HG02588 (cell line): ENCODE data around the gene COMTD1.

Experiments used
- ATAC-seq: cut with Tn5 transposase; IDR thresholded peaks from one replicate; pipeline ENCODE4 v1.9.1; 2021; ENCODE audit warnings: mild to moderate bottlenecking, moderate library complexity; ENCODE audit not compliant: unreplicated experiment

Gene COMTD1

DNA sequence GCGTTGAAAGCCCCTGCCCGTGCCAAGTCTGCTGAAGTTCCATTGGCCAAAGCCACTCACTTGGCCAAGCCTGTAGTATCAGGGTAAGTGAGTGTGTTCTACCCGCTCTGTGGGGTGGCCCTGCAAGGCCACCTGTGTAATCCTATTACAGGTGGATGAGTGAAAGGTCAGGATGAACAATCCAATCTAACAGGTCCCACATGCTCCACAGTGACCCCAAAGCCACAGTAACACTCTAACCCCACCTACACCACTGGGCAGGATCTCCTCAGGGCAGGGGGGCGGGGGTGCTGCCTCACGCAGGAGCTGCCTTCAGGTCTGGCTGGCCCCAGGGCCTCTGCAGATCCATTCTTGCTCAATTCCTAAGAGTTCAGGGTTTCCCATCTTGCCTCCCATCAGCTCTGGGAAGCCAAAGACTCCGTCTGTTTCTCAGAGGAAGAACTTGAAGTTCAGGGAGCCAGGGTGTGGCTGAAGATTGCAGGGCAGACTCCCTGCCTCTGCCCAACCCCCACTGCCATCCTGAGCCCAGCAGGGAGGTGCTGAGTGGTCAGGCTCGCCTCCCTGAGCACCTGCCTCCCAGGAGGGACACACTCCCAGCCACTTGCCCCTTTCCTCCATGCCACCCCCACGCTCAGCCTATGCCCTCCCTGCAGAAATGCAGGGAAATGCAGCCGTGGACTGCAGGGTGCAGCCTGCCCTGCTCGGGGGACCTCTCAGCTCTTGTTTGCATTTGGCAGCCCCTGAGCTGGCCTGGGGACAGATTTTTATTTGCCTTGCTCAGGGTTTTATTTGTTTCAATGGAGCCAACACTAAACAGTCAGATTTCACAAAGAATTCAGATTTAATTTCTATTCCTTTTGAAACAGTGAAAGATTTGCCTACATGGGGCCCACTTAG is 9.8 kb upstream of the COMTD1 start:
- no peak for ATAC-seq

DNA sequence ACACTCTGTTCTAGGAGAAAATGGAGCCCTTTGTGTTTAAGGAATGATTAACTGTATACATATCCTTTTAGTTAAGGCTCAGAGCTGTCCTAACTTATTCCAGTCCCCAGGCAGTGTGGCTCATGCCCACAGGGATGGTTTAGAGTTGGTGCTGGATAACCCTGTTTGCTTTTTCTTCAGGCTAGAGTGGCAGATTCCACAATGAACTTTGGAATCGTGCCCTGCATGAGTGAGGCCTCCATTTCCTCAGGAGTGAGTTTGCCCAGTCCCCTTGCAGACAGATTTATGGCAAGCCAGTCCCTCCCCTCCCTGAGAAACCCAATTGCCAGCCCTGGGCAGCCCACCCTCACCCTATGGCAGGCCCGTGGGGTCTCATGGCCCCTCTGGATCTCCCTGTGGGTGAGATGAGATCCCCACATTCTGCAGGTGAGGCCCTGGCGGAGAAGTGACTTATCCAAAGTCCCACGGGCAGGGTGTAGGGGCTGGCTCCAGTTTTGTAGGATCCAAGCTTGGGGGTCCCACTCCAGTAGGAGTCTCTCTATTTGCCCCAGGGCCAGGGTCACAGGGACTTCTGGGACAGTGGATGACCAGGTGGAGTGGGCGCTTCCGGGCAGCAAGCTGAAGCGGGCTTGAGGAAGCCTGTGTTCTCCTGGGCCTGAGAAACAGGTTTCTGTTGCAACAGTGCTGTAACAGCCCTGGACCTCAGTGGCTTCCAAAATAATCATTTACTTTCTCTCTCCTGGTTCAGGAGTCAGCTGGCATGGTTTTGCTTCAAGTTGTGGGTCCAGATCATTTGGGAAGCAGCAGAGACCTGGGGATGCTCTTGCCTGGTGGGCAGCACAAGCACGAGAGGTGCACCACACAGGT is 9.0 kb upstream of the COMTD1 start:
- ATAC-seq = no peak

DNA sequence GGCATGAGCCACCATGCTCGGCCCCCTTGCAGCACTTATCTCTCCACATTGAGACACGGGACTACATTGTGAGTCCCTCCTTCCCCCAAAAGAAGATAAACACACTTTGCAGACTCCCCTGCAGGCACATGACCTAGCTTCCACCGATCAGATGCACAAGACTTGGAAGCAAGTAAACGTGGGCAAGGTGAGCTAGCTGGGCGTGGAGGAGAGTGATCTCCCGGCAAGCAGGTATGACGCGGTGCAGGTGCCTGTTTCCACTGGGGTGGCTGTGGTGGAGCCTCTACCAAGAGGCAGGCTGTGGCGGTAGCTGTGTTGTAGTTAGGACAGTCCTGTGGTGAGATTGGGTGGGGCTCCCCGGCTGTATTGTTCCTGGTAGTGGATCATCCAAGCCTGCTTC is 7.7 kb upstream of the COMTD1 start:
- ATAC-seq = no peak

DNA sequence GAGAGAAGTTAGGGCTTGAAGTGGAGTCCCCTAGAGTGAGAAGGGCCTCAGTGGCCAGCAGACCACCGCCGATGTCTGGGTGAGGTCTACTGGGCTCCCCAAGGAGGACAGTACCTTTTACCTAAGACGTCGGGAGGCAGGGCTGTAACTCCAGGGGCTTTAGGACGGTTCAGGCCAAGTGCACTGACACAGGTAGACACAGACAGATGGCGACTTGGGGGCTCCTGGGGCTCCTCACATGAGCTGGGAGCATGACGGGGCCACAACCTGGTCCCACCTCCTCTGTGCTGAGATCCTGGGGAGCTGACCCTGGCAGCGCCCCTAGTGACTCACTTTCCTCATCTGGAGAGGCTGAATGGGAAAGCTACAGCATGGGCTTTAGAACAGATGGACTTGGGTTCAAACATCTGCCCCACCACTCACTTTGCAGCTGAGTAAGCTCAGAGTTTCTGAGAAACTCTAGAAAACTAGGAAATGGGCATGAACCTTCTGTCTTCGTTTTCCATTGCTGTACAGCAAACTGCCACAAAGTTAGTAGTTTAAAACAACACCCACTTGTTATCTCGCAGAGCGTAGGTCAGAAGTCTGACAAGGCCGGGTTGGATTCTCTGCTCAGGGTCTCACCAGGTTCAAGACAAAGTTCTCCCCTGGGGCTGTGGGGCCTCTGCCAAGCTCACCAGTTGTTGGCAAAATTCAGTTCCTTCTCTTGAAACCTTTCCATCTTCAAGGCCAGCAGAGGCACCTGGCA is 4.7 kb upstream of the COMTD1 start:
- ATAC-seq = no peak

DNA sequence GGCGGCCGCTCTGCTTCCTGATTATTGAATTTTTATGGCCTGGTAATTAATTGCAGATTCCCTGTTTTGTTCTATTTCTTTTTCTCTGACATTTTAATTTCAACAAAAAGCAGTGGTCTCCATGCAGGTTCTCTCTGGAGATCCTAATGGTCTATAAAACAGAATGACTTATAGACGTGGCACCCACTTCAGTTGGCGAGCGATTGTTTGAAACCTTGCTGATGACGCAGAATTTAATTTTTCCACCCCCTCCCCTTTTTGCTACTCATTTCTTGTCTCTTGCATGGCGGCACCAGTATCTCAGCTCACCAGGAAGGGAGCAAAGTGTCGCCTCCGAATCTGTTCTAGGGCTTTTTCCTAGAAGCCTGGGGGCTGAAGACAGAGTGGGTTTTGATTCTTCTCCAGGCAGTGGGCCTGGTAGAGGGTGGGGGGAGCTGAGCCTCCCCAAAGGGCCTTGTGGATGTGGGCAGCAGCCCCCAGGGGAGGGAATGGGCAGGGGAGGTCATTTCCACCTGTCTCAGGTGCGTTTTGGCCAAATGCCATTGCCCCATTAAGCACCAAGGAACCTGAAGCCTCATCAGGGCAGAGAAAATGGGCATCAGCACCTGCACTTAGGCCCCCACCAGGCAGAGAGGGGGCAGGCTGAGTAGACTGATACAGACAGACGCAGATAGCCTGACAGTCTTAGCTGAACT is 3.5 kb upstream of the COMTD1 start:
- no peak for ATAC-seq

DNA sequence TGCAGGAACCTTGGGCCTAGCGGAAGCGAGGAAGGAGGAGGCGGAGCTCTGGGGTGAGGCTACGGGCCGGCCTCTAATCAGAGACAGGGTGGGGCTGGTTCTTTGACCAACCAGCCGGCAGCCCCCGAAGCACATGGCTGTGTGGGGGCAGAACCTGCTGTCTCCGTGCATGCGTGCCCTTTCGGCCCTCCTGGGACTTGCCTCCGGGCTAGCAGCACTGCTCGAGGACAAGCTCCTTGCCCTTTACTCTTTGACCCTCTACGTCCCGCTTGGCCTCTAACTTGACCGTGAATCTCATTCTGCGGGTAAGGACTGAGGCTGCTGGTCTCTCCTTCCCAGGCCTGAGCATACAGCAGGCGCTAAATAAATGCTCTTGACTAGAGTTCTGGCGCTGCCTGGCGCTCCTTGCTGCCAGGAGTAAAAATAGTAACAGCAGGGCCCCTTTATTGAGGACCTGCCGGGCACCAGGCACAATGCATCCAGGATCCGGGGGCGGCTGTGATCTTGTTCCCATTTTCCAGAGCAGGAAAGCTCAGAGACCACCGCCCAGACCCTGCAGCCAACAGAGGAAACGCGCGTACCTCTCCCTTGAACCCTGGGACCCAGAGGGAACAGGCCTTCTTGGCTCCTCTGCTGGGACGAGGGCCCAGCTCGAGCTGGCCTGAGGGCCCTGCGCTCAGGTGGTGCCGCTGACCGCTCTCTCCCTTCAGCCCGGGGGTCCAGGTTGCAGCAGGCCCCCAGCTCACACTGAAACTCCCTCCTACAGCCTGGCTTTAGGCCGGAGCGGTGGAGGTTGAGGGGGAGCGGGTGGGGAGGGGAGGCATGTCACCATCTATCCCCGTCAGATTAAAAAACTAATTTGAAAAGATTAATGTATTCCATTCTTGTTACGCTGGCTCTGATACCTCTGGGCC is 2.7 kb upstream of the COMTD1 start:
- no peak for ATAC-seq

DNA sequence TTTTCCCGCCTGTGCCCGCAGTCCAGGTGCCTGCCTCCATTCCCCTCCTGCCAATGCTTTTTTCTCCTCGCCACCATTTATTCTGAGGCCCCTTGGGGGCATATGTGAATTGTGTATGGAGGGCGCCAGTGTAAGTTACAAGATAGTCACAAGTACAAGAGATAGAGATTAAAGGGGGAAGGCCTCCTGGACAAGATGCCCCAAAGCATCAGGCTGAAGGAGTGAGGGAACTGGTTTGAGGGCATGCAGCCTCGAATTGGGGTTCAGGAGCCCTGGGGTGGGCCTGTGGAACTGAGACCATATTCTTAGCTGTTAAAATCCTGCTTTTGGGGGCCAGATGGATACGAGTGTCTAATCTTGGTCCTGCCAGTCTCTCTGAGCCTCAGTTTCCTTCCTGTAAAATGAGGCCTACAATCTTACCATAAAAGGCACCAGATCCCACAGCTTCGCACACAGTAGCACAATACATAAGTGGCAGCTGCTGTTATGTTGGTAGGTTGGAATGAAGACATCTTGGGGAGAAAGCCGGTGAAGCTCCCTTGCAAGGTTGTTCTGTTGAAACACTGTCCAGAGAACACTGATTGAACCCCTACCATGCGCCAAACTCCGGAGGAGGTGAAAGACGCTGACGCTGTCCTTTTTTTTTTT is 545 bp upstream of the COMTD1 start:
- ATAC-seq = no peak

DNA sequence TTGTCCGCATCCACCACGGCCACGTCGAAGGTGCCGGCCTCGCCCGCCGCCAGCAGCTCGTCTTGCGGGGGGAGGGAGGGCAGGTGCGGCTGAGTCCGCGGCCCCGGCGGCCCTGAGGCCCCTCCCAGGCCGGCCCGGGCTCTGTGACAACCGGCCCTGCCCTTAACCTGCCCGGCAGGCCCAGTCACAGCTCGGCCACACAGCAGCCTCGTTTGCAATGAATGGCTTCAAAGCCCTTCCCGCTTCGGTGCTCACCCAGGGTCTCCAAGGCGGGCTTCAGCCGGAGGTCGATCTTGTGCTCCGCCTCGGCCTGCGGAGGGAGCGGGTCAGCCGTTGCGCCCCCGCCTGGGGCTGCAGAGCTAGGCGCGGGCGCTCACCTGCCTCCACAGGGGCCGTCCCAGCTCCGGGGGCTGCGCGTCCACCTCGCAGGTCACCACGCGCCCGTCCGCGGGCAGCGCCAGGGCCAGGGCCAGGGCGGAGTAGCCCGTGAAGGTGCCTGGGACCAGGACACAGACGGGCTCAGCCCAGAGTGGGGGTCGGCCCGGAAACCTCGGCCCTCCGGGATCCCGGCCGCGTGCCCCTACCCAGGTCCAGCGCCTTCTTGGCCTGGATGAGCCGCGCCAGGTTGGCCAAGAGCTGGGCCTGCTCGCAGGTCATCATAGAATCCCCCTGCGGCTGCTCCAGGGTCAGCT is 928 bp downstream of the COMTD1 start:
- ATAC-seq = peak; percentile 12

DNA sequence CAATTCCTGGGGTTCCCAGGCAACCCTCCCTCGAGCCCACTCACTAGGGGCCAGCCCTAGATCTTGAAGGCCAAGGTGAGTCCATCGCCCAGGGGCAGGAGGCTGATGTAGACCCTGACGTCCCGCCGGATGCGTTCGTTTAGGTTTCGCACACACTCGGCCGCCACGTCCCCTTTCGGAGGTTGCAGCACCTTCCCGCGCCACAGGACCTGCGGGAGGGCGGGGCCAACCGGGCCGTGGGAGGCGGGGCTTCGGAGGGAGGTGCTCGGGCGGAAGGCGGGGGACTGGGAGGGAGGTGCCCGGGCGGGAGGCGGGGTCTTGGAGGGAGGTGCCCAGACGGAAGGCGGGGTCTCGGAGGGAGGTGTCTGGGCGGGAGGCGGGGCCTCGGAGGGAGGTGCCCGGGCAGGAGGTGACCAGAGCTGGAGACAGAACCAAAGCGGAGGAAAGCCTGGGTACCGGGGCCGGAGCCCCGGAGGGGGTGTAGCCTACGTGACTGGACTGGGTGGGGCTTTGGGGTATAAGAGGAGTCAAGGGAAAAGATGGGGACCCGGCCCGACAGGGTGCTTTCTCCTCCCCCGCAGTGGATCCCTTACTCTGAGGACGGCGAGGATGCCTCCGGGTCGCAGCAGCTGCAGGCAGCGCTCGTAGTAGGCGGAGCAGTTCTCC is 1.6 kb downstream of the COMTD1 start:
- peak; percentile 41 for ATAC-seq

DNA sequence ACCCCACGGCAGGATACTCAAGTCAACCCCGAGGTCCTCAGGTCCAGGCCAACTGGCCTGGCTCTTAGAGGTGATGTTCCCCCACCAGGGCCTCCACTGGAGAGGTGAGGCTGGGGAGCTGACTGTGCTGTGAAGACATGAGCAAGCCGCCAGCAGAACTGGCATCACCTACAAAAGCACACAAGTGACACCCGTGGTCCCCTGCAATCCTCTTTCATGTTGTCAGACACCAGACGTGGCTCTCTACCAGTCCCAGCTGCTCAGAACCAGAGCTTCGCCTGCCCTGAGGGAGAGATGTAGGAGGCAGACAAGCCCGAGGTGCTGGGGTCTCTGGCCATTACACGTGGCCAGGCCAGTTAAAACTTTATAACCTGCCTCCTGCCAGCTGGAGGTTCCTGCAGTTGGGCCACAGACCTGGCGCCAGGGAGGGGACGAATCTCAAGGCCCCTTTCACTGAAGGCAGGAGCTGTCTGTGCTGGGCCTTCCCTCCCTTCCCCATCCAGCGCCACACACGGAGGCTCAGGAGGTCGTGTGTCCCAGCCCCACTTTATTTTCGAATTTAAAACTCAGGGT is 2.2 kb downstream of the COMTD1 start:
- ATAC-seq = no peak

DNA sequence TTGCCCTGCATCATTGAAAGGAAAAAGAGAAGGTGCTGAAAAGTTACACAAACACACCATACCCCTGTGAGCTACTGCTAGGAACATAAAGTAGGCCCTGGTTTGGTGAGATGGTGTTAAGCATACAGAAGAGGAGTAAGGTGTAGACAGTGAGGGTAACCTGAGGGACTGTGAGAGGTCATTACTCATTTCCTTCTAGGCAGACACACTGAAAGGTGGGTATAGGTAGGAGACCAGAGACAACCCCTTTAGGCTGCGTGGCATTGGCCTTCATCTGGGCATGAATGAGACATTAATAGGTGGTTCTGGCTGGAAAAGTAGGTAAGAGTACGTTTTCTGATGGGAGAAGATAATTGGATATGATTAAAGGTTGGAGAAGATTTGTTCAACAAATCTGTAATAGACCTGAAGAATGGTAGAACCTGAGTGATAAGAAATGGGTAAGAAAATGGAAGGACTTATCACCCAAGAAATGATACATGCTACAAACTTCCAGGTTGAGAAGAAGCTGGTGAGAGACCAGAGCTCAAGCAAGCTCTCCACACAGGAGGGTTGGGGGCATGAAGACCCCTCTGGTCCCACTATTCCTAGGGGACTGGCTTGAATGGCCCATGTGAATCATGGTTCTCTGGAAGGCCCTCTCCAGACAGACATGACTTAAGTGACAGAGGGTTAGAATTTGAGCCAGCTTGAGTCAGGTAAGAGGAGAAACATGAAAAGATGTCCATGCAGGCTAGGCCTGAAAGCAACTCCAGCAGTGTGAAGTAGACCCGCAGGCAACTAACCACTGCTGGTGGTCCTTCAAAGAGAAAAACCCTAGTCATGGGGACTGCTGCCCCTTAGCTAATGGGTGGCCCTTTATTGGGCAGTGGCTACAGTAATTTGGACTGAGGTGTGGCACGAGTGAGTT is 3.8 kb downstream of the COMTD1 start:
- no peak for ATAC-seq

DNA sequence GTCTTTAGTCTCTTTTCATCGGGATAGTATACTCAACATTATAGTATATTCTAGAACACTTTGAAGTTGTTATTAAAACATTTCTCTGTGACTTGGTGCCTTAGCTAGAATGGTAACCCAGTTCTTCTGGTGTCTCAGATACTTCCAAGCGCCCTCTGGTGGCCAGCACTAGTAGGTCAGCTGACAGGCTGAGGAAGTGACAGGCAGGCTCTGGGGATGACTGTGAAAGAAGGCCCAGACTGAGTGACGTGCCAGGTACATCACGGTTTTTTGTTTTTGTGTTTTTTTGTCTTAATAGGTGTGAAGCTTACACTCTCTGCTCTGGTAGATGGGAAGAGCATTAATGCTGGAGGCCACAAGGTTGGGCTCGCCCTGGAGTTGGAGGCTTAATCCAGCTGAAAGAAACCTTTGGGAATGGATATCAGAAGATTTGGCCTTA is 5.1 kb downstream of the COMTD1 start:
- ATAC-seq = peak; percentile 34

DNA sequence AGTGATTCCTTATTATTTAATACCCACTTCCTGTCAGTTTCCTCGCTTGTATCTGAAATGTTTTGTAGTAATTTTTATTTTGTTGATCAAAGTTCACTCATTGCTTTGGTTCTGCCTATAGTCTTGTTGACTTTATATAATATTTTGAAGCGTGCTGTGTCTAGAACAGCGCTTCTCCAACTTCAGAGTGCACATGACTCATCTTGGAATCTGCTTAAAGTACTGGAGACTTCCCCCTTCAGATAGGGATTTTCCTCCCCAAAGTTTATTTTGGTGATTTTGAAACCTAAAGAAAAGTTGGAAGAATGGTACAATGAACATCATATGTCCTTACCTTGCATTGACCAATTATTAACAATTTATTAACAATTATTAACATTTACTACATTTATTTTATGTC is 5.8 kb downstream of the COMTD1 start:
- ATAC-seq = no peak

DNA sequence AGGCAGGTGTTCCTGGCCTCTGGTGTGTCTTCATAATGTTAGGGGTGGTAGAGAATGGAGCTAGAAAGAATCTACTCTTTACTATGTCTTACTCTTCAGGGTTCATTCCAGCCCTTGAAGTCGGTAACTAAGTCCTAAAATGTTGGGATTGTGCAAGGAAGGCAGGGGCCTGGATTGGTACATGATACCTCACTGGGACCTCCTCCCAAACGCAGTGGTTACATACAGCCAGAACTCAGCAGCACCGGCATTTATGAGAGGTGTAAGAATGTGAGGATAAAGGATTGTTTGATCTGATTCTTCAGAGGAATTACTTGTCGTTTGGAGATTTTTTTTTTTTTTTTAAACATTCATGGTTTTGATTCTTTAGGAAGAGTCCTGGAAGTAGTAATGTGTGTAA is 6.9 kb downstream of the COMTD1 start:
- no peak for ATAC-seq

DNA sequence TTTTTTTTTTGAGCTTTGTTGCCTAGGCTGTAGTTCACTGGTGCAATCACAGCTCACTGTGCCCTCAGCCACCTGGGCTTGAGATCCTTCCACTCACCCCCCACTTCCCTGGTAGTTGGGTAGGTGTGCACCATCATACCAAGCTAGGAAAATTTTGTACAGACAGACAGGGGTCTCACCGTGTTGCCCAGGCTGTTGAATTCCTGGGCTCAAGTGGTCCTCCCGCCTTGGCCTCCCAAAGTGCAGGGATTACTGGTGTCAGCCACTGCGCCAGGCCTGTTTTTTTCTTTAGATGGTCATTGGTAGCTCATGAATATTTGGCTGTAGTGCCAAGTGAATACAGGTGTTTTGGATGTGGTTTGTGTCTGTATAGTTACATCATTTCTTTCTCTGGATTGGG is 7.5 kb downstream of the COMTD1 start:
- no peak for ATAC-seq

DNA sequence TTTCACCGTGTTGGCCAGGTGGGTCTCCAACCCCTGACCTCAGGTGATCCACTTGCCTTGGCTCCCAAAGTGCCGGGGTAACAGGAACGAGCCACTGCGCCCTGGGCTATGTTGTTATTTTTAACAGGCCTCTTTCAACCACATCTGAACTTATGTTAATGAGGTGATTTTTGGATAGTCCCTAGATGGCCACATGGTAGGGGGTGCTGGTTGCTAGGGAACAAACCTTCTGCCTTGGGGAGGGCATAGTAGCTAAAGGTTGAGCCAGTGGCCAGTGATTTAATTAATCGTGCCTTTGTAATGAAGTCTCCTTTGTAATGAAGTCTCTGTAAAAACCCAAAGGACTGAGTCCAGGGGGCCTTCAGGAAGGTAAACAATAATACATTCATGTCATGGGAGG is 9.1 kb downstream of the COMTD1 start:
- no peak for ATAC-seq

DNA sequence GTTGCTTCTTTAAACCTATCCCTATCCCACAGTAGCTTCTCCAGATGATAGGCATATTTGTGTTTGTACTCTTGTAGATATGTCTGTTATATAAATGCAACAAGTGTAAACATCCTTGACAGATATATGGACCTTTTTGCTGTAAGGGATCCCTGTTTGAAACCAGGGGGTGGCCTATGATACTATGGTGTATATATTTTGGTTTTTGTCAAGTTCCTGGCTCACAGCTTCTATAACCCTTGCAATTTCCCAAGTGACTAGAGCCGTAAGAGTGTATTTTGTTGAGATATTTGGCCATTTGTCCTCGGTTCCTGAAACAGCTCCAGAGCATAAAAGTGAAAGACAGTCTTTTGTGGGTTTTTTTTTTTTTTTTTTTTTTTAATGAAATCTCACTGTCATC is 9.7 kb downstream of the COMTD1 start:
- ATAC-seq = no peak
